Ascending aorta (tissue), 2 donors: ENCODE results near the gene CD300LD. TPM values are rescaled to one million over a fixed set of nuclear protein-coding genes. Genes with fewer than 3 reads are reported as not detected.

Experiments
- DNase-seq, 2 donors: peaks; one replicate each; pipeline ENCODE4 v3.0.0-alpha.2; 2019; ENCODE audit warnings: low spot score in 2 of 2
- H3K27ac ChIP-seq, 2 donors: fragments of 200-600 bp; sonication (generic); one replicate each; pipeline ENCODE4 v1.5.1; 2016 to 2017; ENCODE audit warnings: mild to moderate bottlenecking in 1 of 2
- H3K27me3 ChIP-seq: fragments of 200-600 bp; sonication (generic); one replicate; pipeline ENCODE4 v1.5.1; 2017
- H3K36me3 ChIP-seq, 2 donors: fragments of 200-600 bp; sonication (generic); one replicate each; pipeline ENCODE4 v1.5.1; 2016
- H3K4me1 ChIP-seq, 2 donors: fragments of 200-600 bp; sonication (generic); one replicate each; pipeline ENCODE4 v1.5.1; 2016 to 2017; ENCODE audit warnings: mild to moderate bottlenecking in 1 of 2
- H3K4me3 ChIP-seq, 2 donors: fragments of 200-600 bp; sonication (generic); one replicate each; pipeline ENCODE4 v1.5.1; 2016 to 2017; ENCODE audit warnings: mild to moderate bottlenecking in 1 of 2
- H3K9me3 ChIP-seq, 2 donors: fragments of 200-600 bp; sonication (generic); one replicate each; pipeline ENCODE4 v1.5.1; 2016
- CTCF ChIP-seq, 3 experiments: fragments of 200-600 bp in 2 of 3; fragments of 450-650 bp in 1 of 3; sonication (generic) in 2 of 3; IDR thresholded peaks; one replicate each; pipeline ENCODE4 v1.5.1; 2016 to 2019; ENCODE audit warnings: antibody characterized with exemption in 3 of 3, mild to moderate bottlenecking in 1 of 3, moderate library complexity in 1 of 3
- intact Hi-C: fragments of 100-400 bp; cut with DNase I; formaldehyde crosslinking; loops from one replicate; pipeline ENCODE4 v1.15.1; 2023
- total RNA-seq: library from RNA; depleted of rRNA; stranded (reverse); fragments of >200 nt; gene quantifications from one replicate; pipeline ENCODE4 v1.1.0, GENCODE V29; 2016

The CD300LD gene
- total RNA-seq, 1 donor from 2014 or later: not detected

DNA sequence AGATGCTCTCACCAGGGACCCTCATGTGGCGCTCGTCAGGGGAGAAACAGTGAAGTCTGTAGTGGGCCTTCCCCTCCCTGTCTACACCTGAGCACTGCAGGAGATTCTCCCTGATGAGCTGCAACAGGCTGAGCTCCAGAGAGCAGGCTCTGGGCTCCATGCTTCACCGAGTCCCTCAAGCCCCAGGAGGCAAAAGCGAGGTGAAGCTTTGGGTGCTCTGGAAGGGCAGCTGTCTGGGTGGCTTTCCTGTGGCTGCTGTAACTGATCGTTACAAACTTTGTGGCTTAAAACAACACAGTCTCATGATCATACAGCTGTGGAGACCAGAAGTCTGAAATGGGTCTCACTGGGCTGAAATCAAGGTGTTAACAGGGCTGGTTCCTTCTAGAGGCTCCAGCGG, 12.1 kb upstream of the CD300LD start:
- Histone ChIP-seq H3K36me3 (no peaks in the 10 kb centered on the region), H3K27me3 (no peaks in the 10 kb centered on the region), H3K4me3 (no peak overlapping the region), H3K4me1 (no peaks in the 10 kb centered on the region), H3K9me3 (no peaks in the 10 kb centered on the region), H3K27ac (no peak overlapping the region)
- intact Hi-C loops: no loop called here
- no peak for TF ChIP-seq CTCF (IDR thresholded peaks at IDR 0.05)
- no peak for DNase-seq

DNA sequence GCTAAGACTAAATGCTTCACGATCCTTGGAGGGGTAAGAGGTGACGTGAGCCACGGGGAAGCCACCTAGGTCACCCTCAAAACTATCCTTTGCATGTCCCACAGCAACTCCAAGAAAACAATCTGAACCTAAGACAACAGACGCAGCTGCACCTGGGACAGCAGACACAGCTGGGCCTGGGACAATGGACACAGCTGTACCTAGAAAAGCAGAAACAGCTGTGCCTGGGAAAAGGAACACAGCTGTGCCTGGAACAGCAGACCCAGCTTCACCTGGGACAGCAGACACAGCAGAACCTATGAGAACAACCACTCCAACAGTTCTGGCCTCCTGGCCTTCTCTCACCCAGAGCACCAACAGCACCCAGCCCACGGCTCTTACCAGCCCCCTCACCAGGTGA, 11.7 kb upstream of the CD300LD start:
- TF ChIP-seq CTCF (IDR thresholded peaks at IDR 0.05): no peak
- no peak for DNase-seq

GRCh38 chr17:74603037-74603635, 11.1 kb upstream of the CD300LD start:
- Histone ChIP-seq H3K36me3 (no peaks in the 10 kb centered on the region), H3K27ac (no peak overlapping the region), H3K4me1 (no peaks in the 10 kb centered on the region), H3K4me3 (no peak overlapping the region), H3K9me3 (no peaks in the 10 kb centered on the region), H3K27me3 (no peaks in the 10 kb centered on the region)
- intact Hi-C loops: no loop called here
- no peak for TF ChIP-seq CTCF (IDR thresholded peaks at IDR 0.05)
- DNase-seq: no peak

More for the DNA sequence above, 11.7 kb upstream of the CD300LD start:
- no peak overlapping the region for H3K27ac ChIP-seq
- H3K36me3 ChIP-seq: no peaks in the 10 kb centered on the region
- no peaks in the 10 kb centered on the region for H3K9me3 ChIP-seq
- H3K27me3 ChIP-seq: no peaks in the 10 kb centered on the region
- H3K4me1 ChIP-seq: no peaks in the 10 kb centered on the region
- no peak overlapping the region for H3K4me3 ChIP-seq
- intact Hi-C loops: no loop called here

GRCh38 chr17:74601944-74602572, 10.0 kb upstream of the CD300LD start:
- H3K9me3 ChIP-seq: no peaks in the 10 kb centered on the region
- no peaks in the 10 kb centered on the region for H3K36me3 ChIP-seq
- no peaks in the 10 kb centered on the region for H3K4me1 ChIP-seq
- no peaks in the 10 kb centered on the region for H3K27me3 ChIP-seq
- H3K27ac ChIP-seq: no peak overlapping the region
- intact Hi-C loops: no loop called here
- no peak overlapping the region for H3K4me3 ChIP-seq
- TF ChIP-seq CTCF (IDR thresholded peaks at IDR 0.05): peak in 1 of 3 experiments; percentile 44
- no peak for DNase-seq

GRCh38 chr17:74599448-74599939, 7.4 kb upstream of the CD300LD start:
- Histone ChIP-seq H3K4me1 (no peaks in the 10 kb centered on the region), H3K4me3 (no peak overlapping the region), H3K27ac (no peak overlapping the region), H3K36me3 (no peaks in the 10 kb centered on the region), H3K27me3 (no peaks in the 10 kb centered on the region), H3K9me3 (no peaks in the 10 kb centered on the region)
- no peak for DNase-seq
- TF ChIP-seq CTCF (IDR thresholded peaks at IDR 0.05): no peak
- intact Hi-C loops: no loop called here
